Fibroblast of upper back skin (primary cell): ENCODE data around the gene IRF3.
A peak's percentile ranks its signal among the peaks of the same experiment; 100 is the strongest.
"Not testable (repeated sequence)": the region's sequence is repeated elsewhere in the genome, so short reads cannot be mapped to it uniquely, and the experiment has no call there.

ENCODE experiments used
- DNase-seq: peaks from one replicate; pipeline ENCODE4 v3.0.0-alpha.2; 2013

IRF3 gene

DNA sequence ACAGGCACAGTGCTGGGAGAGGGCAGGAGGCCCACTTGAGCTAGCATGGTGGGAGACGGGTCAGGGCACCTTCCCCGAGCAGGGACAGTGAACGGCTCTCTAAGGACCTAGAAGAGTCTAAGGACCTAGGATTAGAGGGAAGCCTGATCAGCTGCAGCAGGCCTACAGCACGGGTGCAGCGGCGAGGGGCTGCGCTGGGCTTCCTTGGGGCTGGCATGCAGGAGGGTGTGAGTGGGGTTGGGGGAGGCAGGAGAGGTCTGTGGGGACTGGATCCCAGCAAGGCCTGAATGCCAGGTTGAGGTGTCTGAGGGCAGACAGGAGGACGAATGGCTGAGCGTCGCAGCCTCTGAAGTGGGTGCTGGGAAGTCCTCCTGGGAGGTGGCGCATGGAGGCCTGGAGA lies 20.1 kb downstream of the IRF3 start:
- DNase-seq: no peak

- no peak for DNase-seq
Observed at GRCh38 chr19:49643466-49643865, 22.2 kb downstream of the IRF3 start.

GRCh38 chr19:49642492-49643035 lies 23.1 kb downstream of the IRF3 start:
- DNase-seq: no peak

- DNase-seq: peak; percentile 100
Observed at GRCh38 chr19:49641688-49642491, 23.8 kb downstream of the IRF3 start, which contains the start of gene SCAF1. TSS of gene SCAF1 (plus strand) at chr19:49642209. CDS start at chr19:49645027, 2,818 bp downstream.

DNA sequence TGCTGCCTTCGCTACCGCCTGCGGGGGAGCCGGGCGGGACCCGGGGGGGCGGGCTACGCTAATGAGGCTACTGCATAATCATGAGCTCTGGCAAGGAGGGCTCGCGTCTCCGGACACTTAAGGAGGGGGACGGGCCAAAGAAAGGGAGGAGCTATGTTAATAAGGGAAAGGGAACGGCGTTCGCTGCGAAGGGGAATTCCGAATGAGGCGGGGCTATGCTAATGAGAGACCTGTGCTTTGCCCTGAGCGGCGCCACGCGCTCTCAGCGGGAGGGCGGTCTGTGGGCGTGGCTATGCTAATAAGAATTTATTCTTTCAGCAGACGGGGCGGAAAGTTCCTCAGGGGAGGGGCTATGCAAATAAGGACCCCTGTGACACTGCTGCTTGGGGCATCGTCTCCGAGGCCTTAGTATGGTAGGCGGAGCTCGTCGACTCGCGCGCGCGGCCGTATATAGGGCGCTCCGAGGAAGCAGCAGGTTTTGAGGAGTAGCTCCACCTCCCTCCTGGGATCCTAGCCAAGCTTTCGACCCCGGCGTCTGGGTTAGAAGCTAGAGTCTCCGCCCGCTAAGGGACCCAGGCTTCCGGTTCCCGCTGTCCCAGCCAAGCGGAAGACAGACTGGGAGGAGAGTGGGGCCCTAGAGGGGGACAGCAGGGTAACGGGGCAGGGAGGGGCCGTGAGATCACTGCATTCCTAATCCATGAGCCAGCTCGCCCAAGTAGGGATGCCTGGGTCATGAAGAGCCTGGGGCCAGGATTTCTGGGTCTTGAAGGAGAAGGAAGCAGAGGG lies 25.4 kb downstream of the IRF3 start, which contains the start of gene RRAS:
TSS of gene RRAS (minus strand) at position 31 of the 786 bp plus-strand sequence. CDS start 45 bp downstream, outside the sequence.
- peak; percentile 100 for DNase-seq

DNA sequence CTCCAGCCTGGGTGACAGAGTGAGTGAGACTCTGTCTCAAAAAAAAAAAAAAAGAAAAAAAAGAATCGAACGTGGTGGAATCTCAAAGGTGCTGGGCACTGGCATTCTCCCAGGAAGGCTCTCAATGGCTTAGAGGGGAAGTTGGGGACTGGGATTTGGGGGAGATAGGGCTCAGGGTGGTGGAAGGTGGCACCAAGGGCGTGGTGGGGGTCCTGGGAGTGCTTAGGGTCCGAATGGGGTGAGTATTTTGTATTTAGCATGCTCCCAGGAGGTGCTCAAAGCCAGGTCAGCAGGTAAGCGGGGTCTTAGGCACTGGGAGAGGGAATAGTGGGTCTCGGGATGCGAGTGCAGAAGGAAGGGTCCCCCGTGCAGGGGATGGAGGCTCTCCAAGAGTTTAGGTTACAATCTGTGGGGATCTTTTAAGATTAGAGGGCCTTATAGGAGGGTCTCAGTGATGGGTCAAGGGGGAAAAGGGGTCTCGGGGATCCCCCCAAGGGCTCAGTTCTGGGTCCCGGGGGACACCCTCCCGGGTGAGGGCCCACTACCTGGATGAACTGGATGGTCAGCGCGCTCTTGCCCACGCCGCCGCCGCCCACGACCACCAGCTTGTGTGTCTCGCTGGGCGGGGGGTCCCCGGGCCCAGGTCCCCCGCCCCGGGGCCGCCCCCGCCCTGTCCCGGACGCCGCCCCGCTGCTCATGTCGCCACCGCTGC lies 26.1 kb downstream of the IRF3 start:
- no peak for DNase-seq

GRCh38 chr19:49637821-49638738 lies 27.6 kb downstream of the IRF3 start:
- DNase-seq: peak; percentile 76

- DNase-seq: no peak
Observed at GRCh38 chr19:49636233-49636932, 29.3 kb downstream of the IRF3 start.

DNA sequence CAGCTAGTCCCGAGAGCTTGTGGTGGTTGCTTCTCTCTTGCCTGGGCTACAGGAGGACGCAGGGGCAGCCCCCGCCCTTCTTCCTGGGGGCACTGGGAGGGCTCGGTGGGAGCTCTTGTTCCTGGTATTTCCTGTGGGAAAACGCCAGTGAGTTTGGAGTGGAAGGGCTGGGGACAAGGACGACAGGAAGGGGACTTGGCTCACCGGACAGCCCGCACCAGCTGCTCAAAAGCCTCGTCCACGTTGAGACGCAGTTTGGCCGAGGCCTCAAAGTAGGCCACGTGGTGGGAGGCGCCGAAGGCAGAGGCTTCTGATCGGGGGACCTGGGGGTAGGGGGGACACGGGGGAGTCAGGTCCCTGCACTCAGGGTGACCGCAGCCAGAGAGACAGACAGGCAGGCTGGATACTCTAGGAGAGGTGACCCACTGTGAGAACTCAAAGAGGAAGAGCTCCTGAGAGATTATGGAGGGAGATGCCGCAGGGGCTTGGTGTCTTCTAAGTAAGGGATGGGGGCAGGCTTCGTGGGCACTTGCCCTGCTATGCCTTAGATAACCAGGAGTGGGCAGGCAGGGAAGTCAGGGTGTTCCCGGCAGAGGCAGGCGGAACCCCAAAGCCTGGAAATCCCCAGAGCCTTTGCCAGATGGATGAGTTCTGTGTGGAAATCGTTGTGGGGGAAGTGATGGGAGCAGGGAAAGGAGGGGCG lies 30.0 kb downstream of the IRF3 start:
- peak; percentile 28 for DNase-seq

DNA sequence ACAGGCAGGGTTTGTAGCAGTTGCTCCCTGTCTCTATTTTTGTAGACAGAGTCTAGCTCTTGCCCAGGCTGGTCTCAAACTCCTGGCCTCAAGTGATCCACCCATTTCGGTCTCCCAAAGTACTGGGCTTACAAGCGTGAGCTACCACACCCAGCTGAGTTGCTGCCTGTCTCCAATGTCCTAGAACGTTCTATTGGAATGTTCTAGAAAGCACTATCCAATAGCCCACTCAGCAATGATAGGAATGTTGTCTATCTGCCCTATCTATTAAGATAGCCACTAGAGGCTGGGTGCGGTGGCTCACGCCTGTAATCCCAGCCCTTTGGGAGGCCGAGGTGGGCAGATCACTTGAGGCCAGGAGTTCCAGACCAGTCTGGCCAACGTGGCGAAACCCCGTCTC lies 32.4 kb downstream of the IRF3 start:
- peak; percentile 24 for DNase-seq

DNA sequence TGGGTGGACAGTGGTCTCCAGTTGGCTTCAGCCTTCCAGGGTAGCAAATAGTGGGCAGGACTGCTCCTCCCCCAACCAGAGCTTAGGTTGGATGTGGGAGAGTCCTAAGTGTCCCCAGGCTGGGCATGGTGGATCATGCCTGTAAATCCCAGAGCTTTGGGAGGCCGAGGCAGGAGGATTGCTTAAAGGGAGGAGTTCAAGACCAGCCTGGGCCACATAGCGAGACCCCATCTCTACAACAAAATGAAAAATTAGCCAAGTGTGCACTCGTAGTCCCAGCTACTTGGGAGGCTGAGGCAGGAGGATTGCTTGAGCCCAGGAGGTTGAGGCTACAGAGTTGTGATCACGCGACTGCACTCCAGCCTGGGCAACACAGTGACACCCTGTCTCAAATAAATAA lies 33.1 kb downstream of the IRF3 start:
- no peak for DNase-seq

DNA sequence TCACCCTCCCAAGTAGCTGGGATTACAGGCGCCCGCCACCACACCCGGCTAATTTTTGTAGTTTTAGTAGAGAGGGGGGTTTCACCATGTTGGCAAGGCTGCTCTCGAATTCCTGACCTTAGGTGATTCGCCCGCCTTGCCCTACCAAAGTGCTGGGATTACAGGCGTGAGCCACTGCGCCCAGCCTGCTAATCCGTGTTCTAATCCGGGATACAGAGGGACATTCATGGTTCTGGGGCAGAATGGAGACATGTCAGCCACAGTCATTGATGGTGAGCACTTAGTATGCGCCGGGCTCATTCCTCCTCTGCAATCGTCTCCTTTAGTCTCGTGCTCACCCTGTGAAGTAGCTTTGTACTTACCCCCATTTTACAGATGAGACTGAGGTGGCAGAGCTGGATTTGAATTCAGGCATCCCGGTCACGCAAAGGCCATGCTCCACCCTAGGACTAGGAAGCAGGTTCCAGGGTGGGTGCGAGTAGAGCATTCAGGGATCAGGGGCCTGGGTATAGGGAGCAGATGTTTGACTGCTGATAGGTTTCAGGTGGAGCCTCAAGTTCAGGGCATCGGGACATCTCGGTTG lies 34.0 kb downstream of the IRF3 start:
- no peak for DNase-seq

DNA sequence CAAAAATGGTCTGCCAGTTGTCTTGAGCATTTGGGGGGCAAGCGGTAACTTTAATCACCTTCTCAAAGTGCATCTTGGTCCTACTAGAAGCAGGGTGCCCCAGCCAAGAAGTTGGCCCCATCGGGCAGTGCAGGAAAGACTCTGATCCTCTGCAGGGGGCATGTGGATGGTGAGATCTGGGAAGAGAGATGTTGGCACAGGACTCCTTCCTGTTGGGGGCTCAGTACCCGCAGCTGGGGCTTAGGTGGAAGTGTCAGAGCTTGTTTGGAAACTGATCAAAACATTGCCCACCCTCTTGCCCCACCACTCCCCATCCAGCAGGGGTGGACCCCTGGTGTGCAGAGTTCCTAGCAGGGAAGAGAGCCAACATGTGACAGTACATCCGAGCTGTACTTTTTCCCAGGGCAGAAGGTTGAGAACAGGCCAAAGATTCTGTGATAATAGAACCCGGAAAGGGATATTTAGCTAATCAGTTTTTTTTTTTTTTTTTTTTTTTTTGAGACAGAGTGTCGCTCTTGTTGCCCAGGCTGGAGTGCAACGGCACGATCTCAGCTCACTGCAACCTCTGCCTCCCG lies 34.6 kb downstream of the IRF3 start:
- no peak for DNase-seq

DNA sequence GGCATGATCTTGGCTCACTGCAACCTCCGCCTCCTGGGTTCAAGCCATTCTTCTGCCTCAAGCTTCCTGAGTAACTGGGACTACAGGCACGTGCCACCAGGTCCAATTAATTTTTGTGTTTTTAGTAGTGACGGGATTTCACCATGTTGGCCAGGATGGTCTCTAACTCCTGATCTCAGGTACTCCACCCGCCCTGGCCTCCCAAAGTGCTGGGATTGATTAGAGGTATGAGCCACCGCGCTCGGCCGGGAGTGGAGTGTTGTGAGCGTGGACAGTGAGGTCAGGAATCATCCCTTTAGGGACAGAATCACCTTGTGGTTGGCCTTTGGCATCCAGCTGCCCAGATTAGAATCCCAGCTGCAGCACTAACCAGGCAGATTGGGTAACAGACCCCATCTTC lies 36.0 kb downstream of the IRF3 start:
- DNase-seq: no peak

DNA sequence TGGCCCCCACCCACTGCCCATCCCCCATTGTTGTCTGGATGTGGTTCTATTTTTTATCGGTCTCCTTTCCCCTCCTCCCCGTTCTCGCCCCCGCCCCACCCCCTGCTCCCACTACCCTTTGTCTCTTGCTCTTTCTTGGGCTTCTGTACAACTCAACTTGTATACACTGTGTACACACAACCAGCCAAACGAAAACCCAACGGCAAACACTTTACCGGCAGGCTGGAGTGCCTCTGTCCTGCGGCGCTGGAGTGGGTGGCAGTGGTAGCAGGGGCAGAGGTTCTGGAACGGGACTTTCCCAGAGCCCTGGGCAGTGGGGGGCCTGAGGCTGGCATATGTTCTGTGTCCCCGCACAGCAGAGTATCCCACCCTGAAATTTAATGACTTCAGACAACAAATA lies 39.4 kb downstream of the IRF3 start:
- DNase-seq: no peak

GRCh38 chr19:49624967-49625910 lies 40.4 kb downstream of the IRF3 start:
- DNase-seq: no peak

GRCh38 chr19:49617860-49618259 lies 47.8 kb downstream of the IRF3 start:
- DNase-seq: not testable (repeated sequence)

DNA sequence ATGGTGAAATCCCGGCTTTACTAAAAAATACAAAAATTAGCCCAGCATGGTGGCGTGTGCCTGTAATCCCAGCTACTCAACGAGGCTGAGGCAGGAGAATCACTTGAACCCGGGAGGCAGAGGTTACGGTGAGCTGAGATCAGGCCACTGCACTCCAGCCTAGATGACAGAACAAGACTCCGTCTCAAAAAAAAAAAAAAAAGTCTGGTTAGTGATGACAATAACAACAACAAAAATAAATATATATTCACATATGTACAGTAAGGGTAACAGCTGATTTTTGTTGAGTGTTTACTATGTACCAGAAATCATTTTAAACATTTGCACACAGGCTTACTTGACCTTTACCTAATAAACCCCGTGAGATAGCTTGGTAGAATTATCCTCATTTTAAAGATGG lies 48.7 kb downstream of the IRF3 start:
- no peak for DNase-seq

DNA sequence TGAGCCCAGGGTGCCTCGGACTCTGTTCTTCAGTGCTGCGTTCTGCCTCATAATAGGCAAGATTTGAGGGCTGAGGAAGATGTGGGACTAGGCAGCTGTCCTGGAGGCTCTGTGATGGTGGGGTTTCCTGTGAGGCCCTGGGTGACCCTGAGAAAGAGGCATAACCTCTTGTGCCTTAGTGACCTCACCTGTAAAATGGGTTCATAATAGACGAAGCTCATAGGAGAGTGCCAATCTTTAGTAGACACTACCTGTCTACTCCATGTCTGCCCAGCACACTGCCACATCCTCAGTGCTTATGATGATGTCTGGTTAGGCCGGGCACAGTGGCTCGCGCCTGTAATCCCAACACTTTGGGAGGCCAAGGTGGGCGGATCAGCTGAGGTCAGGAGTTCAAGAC lies 49.1 kb downstream of the IRF3 start:
- no peak for DNase-seq
